ENCODE data around the gene AGBL4. TPM values are rescaled to one million over a fixed set of nuclear protein-coding genes. Genes with fewer than 3 reads are reported as not detected.

The AGBL4 gene
- total and polyA plus RNA-seq, 9 of the 15 experiments (the other 6 are each of a cell fraction or from before 2014, with no cell fraction given), result 0.11 TPM; not detected in 7

DNA sequence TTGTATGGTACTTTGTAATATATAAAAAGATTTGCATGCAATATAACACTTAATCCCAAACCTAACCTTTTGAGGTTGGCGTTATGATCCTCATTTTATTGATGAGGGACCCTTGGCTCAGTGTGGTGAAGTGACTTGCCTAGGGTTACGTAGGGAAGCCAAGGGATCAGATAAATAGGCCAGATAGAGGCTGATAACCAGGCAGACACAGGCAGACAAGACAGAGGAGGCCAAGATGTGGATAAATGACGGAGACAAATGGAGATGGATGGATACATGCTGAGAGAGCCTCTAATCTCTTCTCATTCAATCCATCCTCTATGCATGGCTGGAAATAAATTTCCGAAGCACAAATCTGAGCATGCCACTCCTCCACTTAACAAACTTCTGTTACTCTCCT is 1414.9 kb downstream of the AGBL4 start (continued):
- TF ChIP-seq ZBTB17 (CRISPR knock-in tag; IDR thresholded peaks at IDR 0.05), result no peak

- TF ChIP-seq MAFF (IDR thresholded peaks at IDR 0.05; ENCODE audit: low read length) (no peak), MCM7 (IDR thresholded peaks at IDR 0.05) (no peak), ZNF316 (IDR thresholded peaks at IDR 0.05) (no peak), ZNF407 (IDR thresholded peaks at IDR 0.05; ENCODE audit: low read depth) (no peak), ZNF274 (IDR thresholded peaks at IDR 0.05; ENCODE audit: borderline replicate concordance, low read depth, low read length) (no peak), U2AF1 (optimal IDR thresholded peaks at IDR 0.05; ENCODE audit: low read depth, low read length) (no peak), ATF7 (IDR thresholded peaks at IDR 0.05) (no peak), MBD2 (IDR thresholded peaks at IDR 0.05; ENCODE audit: borderline replicate concordance, low read depth) (no peak), CREB5 (CRISPR knock-in tag; IDR thresholded peaks at IDR 0.05) (no peak), RFX5 (IDR thresholded peaks at IDR 0.05; ENCODE audit: low read depth, low read length) (no peak), LCOR (CRISPR knock-in tag; IDR thresholded peaks at IDR 0.05) (no peak), KAT8 (IDR thresholded peaks at IDR 0.05; ENCODE audit: low read depth) (no peak), MAZ (CRISPR knock-in tag; conservative IDR thresholded peaks at IDR 0.05 in 1 of 2, IDR thresholded peaks at IDR 0.05 in 1 of 2) (no peak), TCF7 (IDR thresholded peaks at IDR 0.05; ENCODE audit: borderline replicate concordance) (no peak)
- H3K9me3 ChIP-seq (replicated peaks; ENCODE audit: control insufficient read depth, insufficient read depth, low read depth, low read length), result no peaks in the 10 kb centered on the region
- no peaks in the 10 kb centered on the region for H4K20me1 ChIP-seq (replicated peaks; ENCODE audit: control insufficient read depth, insufficient read depth, low read length)
- no peaks in the 10 kb centered on the region for H3K36me3 ChIP-seq (ENCODE audit: control insufficient read depth, insufficient read depth, low read length)
- H3K27ac ChIP-seq (ENCODE audit: extremely low read depth, low read depth, low read length), result no peak overlapping the region
- H2AFZ ChIP-seq (ENCODE audit: low read depth, low read length), result no peak overlapping the region
- no peaks in the 10 kb centered on the region for H3K27me3 ChIP-seq (ENCODE audit: control insufficient read depth in 2 of 2, insufficient read depth in 2 of 2, low read length in 2 of 2)
- ChIA-PET CTCF (ENCODE audit: low intra/inter-chr PET ratio) (no interaction called here), POLR2A (no interaction called here)
- no peak overlapping the region for H3K9ac ChIP-seq (ENCODE audit: insufficient read depth in 1 of 2, low read depth in 2 of 2, low read length in 2 of 2)
- no peak for ATAC-seq
- H3K4me3 ChIP-seq, result no peak overlapping the region
- H3K9me1 ChIP-seq (ENCODE audit: control insufficient read depth, insufficient read depth, low read length), result no peaks in the 10 kb centered on the region
- no peak for FAIRE-seq
- no peak for DNase-seq (ENCODE audit: extremely low read depth in 1 of 4, low spot score in 3 of 4)
- no TSS peak for BruUV-seq (replicated peaks)
- H3K4me1 ChIP-seq (replicated peaks in 1 of 2; ENCODE audit: control insufficient read depth in 2 of 2, insufficient read depth in 2 of 2, low read length in 2 of 2), result no peaks in the 10 kb centered on the region
- intact Hi-C loops (cut with micrococcal nuclease), result no loop called here
- no peak overlapping the region for H3K4me2 ChIP-seq (ENCODE audit: insufficient read depth, low read length)
- H3K79me2 ChIP-seq (ENCODE audit: control insufficient read depth, insufficient read depth, low read length), result no peaks in the 10 kb centered on the region
- 2% methylated on average over 6 of the region's 6 CpGs for WGBS (ENCODE audit: insufficient coverage, low coverage, missing lambda C conversion rate)
- in situ Hi-C loops (cut with MboI), result no loop called here
These were observed 1420.5 kb downstream of the AGBL4 start for GRCh38 chr1:48603222-48603621.
